GM19455 (cell line): Measurements from ENCODE around the gene OR4A16.

Source experiments
- ATAC-seq: cut with Tn5 transposase; IDR thresholded peaks from one replicate; pipeline ENCODE4 v1.9.1; 2021; ENCODE audit not compliant: unreplicated experiment

The OR4A16 gene, protein sequence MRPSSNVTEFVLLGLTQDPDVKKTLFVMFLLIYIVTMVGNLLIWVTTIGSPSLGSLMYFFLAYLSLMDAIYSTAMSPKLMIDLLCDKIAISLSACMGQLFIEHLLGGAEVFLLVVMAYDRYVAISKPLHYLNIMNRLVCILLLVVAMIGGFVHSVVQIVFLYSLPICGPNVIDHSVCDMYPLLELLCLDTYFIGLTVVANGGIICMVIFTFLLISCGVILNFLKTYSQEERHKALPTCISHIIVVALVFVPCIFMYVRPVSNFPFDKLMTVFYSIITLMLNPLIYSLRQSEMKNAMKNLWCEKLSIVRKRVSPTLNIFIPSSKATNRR

GRCh38 chr11:55342901-55343300, at the start of gene OR4A16:
Gene OR4A16, plus strand, starts transcription at chr11:55343201. Its CDS starts 0 bp downstream, at chr11:55343201.
- ATAC-seq: no peak

DNA sequence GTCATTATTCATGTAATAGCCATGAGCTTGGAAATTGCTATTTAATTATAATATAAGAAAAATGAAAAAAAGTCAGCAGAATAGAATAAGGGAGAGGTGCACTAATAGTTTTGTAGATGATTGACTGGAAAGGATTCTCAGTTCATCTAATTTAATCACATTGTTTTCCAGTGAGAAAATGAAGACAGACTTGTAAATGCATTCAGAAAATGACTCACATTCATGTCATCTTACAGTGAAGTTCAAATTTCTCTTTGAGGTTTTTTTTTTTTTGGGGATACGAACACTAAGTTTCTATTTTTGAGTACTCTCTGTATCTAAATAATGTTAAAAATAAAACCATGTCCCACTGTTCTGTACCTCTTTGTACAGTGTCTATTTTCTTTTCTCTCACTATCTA, 18.5 kb upstream of the OR4A16 start:
- ATAC-seq: no peak

- ATAC-seq: no peak
These were observed 2.3 kb downstream of the OR4A16 start for GRCh38 chr11:55345306-55345705.

DNA sequence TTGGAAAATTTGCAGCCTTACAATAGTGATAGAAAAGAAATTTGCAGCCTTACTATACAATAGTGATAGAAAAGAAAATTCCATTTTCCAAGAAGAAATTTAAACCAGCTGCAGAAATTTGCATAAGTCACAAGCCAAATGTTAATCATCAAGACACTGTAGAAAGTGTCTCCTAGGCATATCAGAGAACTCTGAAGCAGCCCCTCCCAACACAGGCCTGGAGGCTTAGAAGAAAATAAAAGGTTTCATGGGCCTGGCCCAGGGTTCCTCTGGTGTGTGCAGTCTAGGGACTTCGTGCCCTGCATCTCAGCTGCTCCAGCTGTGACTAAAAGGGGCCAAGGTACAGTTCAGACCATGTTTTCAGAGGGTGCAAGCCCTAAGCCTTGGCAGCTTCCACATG, 6.0 kb downstream of the OR4A16 start:
- no peak for ATAC-seq

DNA sequence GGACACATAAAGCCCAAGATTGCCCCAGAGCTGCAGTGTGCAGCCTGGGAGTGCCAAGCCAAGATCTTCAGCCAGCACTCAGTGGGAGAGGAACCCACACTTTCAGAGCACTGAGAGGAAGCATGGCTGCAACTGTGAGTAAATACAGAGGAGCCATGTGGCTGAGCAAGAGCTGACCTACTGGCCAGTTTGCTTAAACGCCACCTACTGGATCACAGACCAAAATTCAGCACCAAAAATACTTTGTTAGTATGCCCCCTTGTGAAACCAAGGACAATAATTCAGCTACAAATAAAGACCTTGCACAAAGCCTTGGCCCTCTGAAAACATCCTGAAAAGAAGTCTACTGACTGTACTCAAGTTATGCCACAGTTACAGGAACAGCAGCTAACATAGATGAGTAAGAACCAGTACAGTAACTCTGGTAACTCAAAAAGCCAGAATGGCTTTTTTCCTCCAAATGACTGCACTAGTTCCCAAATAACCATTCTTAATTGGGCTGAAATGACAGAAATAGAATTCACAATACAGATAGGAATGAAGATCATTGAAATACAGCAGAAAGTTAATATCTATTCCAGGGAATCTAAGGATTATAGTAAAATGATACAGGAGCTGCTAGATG, 14.7 kb downstream of the OR4A16 start:
- no peak for ATAC-seq

DNA sequence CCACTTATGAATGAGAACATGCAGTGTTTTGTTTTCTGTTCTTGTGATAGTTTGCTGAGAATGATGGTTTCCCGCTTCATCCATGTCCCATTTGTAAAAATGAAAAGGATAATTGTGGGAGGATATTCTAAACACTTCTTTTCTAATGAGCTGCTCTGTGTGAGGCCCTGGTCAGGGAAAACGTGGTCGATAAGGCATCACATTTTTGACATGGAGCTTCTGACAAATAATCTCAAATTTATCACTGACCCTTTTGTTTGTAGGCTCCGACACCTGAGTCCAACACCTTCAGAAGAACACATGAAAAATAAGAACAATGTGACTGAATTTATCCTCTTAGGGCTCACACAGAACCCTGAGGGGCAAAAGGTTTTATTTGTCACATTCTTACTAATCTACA, 24.7 kb downstream of the OR4A16 start, which contains the start of gene OR4A15:
TSS of gene OR4A15 (plus strand) at position 301 of the 400 bp plus-strand sequence. CDS start at position 301, 0 bp downstream.
- ATAC-seq: no peak
